Measurements from ENCODE around the gene MAP3K12.

GRCh38 chr12:53461591-53461990, 37.7 kb downstream of the MAP3K12 start:
- TF ChIP-seq POLR2A (IDR thresholded peaks at IDR 0.05; ENCODE audit: low read length) (no peak), GATA1 (IDR thresholded peaks at IDR 0.05; ENCODE audit: low read depth, low read length) (no peak)
